NCI-H2107 treated with DMSO at 0.1 percent for 48 hours (cell line): Measurements from ENCODE around the gene GNAL.

Source experiments
- DNase-seq: peaks from one replicate; lab custom pipeline; 2025; ENCODE audit not compliant: unreplicated experiment; lab: John Stamatoyannopoulos, UW

Gene GNAL

DNA sequence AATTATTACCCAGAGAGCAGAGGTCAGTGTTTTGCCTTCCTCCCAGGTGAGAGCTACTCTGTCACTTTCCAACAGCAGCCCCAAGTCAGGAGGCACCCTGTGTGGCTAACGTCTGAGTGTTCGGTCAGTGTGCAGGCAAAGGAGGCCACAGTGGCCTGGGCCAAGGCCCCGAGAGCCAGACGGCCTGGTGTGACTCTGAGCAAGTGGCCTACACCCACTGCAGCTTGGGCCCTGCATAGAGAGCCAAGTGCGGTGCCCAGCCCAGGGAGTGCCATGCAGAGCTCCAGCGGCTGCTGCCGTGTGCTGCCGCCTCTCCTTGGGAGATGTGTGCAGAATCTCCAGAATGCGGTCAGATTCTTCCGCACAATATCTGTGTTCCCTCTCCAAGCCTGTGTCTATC is 70.4 kb downstream of the GNAL start:
- no peak for DNase-seq

DNA sequence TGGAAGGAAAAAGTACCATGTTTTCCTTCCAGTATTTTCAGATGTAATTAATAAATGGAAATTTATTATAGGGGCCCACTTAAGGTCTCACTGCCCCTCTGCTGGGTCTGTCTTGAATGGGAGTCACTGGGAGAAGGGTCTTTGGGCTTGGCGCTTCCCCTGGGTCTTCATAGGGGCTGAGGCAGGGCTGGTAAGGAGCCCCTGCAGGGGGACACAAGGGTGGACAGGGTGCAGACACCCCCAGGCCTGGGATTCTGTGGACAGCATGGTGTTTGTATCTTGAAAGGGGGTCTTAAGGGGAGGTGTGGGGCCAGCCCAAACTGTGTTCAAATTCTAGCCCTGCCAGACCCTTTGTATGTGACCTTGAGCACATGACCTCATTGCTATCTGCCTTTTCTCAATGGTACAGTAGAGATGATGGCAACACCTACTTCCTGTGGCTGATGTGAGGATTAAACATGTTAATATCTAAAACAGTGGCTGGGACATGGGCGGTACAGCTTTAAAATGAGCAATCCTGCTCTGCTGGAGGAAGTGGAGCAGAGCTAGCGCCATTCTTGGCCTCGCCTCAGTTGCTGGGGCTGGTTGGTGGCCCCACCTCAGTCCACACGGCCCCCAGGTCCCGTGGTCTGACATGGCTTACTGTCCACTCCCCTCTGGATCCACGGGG is 71.6 kb downstream of the GNAL start:
- DNase-seq: no peak

DNA sequence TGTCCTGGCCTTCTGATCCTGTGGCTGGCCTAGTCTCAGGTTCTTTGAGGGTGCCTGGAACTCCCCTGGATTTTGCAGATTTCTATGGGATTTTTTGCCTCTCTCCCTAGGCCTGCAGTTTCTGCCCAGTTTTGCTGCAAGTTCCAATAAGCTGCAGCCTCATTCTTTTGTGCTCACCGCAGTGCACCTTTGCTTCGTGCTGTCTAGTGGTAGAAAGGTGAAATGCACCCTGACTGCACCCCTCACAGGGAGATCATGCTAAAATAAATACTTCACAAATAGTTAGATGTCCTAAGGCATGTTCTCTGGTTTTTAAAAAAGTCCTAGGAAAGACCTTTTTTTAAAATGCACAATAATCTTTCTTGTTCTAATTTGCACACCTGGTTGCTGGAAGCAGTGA is 72.5 kb downstream of the GNAL start:
- no peak for DNase-seq

DNA sequence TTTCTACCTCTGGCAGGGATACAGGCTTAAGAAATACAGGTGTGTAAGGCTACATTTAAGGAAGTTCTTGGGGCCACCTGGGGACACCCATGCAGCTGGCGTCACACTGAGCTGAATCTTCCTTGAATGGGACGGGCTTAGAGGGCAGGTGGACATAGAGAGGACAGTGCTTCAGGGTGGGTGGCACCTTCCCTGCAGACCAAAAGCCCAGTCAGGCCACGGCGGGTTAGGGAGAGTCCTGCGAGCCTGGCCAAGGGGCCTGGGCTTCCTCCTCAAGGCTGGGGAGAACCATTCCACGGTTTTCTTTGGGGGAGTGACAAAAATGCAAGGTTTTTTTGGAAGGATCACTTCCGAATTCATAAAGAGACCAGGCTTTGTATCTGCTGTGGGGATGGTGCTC is 73.4 kb downstream of the GNAL start:
- no peak for DNase-seq

DNA sequence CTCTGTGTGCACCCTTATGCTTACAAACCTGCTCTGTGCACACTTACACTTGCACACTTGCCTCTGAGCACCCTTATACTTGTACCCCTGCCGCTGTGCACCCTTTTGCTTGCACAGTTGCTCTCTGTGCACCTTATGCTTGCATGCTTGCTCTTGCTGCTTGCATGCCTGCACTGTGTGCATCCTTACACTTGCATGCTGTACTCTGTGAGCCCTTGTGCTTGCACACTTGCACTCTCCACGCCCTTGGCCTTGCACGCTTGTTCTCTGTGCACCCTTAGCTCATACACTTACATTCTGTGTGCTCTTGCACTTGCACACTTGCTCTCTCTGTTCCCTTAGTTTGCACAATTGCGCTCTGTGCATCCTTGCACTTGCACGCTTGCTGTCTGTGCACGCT is 78.3 kb downstream of the GNAL start:
- DNase-seq: no peak

DNA sequence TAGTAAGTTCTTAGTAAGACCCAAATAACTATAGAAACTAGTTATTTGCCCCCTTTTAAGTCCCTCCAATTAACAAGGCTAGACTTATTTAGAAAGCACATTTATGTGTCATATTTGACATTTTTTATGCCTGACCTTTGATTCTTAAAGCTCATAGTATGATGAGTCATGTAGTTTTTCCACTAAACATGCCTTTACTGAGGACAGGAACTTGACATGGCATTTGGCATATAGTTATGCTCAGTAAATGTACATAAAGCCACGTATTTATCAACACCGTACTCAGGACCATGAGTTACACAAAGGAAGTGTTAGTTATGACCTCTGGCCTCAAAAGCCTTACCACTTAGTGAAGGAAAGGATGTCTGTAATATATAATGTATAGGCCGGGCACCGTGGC is 78.9 kb downstream of the GNAL start:
- DNase-seq: no peak

DNA sequence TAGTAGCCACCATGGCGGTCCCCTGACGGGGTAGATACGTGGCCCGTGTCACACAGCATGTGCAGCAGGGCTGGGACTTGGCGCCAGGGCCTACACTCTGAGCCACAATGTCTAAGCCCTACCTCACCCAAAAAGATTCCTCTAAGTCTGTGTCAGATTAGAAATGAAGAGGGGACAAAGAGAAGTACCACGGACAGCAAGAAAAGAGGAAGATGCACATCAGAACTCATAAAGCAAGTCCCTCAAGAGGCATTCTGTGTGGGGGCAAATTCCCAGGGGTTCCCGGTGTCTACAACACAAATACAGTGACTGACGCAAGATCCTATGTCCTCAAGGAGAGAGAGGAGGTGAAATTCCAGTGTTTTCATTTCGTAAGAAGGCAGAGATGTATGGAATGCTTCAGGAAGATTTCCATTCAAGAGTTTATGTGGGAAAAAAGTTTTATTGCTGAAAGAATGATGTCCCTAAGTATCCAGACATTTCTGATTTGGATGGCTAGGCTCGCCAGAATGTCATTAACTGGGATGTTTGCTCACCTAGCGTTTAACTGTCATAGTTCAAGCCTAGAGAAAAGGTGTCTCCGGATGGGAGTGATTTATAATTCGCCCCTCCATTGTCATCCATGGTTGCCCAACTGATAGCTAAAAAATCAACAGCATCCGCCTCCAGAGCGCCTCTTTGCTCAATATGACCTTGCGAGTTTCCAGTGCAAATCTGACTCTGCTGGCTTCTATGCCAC is 86.5 kb downstream of the GNAL start:
- DNase-seq: no peak

DNA sequence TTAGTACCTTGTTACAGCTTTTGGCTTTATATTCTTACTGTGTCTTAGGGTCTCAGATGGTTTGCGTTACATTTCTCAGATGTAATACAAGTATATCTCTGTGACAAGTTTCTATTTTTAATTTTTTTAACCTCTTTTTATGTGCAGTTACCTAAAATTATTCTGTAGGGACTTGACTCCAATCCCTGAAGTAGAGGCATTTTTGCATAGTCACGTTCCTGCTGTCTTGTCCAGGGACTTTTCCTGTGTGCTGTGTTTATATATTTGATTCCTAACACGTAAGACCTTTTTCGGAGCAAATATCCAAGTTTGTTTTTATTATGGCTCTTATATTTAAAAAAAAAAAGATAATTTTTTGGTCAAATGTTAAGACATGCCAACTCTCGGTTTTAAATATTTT is 91.0 kb downstream of the GNAL start:
- no peak for DNase-seq

DNA sequence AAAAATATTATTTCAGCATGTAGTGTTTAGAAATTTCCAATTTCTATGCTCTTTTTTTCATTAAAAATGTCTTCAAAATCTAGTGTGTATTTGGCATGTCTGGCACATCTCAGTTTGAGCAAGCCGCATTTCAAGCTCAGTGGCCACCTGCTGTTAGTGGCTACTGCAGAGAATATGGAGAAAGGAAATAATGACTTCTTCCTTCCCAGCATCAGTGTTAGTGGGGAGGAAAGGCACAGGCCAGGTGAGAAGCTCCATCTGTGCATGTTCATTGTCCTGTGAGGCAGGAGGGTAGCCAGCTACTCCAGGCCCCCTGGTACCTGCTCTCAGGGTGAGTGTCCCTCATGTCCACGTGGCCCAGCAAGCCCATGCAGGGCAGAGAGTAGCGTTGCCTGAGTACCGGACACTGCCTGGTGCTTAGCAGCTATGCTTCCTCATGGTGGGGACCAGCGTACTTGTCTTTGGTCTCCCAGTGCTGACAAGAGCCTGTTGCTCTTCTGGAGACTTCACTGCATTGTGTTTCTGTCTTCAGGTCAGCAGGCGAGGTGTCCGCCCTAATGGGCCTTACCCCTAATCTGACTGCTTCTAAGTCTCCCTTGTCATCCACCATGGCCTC is 94.8 kb downstream of the GNAL start:
- DNase-seq: no peak

DNA sequence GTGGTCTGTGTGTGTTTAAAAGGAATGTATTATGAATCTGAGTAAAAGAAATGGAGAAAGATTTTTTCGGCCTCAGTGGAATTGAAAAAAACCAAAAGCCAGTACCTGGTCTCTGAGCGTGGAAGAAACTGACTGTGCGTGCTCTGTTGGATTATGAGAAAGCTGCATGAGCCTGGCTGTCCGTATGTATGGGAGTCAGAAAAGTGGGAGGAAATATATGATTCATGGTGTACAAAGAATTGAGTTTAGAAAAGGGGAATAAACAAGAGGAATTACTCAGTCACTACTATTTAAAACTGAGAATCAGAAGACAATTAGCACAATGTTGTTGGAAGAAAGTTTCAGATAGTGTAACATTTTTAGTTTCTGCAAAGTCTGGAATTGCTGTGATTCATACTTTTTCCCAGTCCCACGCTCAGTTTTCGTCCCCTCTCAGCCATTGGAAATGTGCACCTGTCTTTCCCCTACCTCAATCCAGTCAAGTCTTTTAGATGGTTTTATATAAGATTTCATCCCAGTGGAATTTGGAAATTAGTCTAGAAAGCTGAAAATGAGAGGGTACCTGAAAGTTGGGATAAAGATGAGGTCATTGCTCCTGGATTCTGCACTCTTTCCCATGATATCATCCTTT is 95.7 kb downstream of the GNAL start:
- no peak for DNase-seq

DNA sequence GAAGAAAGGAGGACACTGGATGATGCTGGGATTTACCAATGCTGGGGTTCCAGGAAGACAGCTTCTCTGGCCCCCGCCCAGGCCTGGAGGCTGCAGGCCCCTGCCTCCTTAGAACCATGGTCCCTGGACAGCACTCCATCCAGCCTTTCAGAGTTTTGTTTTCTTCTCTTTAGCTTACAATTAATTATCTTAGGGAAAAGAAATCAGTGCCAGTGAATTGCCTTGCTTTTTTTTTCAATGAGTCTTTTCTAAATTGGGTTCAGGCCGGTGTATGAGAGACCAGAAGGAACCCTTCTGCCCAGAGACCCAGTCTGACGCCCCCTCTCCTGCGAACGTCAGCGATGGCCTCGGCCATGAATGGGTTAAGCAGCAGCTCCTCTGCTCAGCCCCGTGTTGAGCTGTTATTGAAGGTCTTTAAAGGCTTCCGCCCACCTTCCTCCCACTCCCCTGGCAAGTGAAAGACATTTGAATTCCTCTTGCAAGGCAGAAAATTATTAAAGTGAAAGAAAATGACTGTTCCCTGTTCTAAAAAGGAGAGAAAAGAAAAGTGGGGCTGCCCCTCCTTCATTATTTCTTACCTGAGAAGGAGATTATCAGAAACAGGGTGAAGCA is 96.5 kb downstream of the GNAL start:
- no peak for DNase-seq

DNA sequence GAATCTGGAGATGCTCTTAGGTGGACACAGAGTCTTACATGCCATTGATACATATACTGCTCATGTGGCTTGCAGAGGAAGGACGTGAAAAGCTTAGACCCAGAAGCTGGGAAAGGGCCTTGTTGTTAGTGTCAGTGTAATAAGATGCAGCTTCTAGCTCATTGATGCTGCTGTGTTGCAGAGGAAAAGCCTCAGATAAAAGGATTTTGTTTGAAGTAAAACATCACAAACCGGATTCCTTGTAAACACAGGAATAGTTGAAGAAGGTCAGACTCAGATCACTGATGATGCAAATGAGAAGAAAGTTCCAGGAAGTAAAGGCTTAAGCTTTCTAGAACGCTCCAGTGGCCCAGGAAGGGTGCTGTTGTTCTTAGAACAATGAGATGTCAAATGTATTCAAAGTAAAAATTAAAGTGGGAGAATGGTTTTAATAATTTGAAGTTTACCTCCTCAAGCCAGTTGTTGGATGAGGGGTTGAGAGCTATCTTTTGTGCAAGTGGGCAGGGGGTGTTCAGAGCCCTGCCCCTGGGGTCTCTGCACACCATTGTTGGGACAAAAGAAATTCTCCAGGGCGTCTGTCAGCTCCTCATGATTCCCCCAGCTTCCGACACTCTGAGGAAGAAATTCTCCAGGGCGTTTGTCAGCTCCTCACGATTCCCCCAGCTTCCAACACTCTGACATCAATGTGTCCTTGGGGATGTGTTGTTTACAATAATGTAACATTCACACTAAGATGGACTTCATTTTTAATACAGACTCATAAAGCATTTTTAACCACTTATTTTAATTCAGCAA is 100.8 kb downstream of the GNAL start:
- DNase-seq: no peak

DNA sequence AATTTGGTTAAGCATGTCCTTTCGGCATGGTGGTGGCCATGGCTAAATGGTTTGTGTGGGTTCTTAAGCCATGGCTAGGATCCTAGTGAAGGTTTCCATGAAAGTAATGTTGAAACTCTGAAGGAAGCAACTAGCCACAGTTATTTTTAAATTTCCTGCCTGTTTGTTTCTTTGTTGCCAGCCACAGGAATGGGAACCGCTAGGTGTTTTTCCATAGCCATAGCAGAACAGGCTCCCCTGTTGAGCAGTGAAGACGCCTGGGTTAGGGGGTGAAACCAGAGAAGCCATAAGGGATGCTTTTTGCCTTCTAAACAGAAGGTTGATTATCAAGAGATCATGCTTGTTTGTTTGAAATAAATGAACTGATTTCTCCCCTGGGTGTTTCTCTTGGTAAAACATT is 102.1 kb downstream of the GNAL start:
- no peak for DNase-seq

DNA sequence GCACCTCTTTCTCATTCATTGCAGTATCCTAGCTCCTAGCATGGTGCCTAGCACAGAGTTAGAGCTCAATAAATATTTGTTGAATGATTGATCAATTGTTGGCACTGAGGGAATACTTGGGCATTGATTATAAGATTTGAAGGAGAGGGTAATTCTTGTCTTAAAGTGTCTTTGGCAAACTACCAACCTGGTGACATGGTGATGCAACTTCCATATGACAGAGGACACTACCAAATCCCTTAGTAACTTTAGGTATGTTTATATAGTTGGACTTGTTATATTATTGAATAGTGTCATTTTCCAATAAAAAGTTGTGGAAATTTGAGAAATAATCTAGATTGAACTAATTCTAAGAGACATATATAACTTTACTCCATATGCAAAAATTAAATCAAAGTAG is 103.6 kb downstream of the GNAL start:
- DNase-seq: no peak

DNA sequence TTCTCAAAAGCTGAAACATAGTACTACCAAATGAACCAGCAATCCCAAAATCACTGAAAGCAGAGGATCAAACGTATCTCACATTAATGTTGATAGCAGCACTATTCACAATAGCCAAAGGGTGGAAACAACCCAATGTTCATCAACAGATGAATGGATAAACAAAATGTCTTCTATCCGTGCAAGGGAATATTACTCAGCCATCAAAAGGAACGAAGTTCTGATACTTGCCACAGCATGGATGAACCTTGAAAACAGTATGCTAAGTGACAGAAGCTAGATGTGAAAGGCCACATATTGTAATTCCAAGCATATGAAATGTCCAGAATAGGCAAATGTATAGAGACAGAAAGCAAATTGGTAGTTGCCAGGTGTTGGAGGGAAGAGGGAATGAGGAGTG is 105.1 kb downstream of the GNAL start:
- no peak for DNase-seq

DNA sequence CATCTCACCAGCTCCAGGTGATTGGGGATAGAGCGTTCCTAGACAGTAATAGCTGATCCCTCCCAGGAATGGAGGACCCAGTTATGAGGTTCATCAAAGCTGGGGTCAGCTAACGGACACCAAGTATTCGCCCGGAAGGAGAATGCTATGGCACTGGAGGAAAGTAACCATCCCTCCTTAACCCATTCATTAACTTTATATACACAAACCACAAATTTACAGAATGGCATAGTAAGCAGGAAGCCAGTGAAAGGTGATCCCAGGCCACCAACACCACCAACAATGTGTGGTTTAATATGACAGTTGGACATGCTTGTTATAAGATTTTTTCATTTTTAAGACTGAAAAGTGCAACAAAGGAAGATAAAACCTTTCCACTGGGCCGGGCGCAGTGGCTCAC is 106.9 kb downstream of the GNAL start:
- no peak for DNase-seq

DNA sequence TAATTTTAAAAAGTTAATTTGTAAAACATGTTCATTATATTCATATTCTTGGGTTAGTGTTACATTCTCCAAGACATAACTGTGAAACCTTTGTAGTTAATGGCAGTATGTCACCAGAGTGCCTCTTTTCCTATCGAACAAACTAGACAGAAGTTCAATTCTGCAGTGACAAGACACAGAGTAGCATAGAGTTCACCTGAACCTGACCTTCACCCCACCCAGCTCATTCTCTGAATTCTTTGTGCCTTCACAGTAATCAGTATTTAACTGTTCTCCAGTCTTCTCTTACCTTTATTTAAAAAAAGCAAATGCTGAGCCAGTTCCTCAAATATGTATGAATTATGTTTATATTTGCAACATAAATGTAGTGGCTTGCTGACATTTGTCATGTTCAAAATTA is 109.2 kb downstream of the GNAL start:
- DNase-seq: no peak

DNA sequence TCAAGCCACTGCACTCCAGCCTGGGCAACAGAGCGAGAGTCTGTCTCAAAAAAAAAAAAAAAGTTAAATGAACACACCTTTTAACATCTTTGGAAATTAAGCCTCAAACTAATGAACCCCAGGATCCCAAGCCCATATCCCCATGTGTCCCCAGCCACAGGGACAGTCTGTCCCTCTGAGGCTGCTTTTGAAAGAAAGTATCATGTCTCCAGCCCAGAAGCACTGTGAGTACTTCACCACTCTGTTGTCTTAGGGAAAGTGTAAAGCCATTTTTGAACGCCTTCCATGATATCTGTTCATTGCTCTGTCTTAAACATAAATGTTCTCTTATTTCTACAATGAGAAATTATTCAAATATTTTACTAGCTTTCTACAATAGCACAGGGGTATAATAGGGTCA is 110.0 kb downstream of the GNAL start:
- no peak for DNase-seq

DNA sequence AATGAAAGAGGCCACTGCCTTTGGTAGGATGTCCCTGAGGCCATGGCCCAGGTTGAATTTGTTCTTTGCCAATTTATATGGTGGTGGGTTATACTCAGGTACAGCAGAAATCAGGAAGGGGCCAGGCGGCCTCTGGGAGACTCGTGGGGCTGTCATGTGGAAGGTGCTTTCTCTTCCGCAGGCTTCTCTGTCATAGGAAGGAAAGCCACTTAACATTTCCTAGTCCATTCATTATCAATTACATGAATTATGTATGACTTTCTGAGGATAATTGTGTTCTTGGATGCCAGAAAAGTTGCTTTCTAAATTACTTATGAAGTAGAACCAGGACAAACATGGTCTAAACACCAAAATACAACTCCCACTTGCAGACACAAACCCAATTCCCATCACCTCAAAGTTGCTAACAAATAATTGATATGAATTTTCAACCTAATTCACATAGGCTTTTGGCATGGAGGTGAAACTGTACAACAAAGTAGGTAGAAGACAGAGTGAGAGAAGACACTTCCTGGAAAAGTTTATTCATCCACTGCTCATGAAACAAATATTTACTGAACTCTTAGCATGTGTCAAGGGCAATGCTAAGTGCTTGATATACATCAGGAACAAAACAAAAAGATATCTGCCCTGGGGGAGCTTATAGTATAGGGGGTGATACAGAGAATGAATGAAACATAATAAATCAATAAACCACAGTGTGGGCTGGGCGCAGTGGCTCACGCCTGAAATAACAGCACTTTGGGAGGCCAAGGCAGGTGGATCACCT is 111.7 kb downstream of the GNAL start:
- DNase-seq: no peak

DNA sequence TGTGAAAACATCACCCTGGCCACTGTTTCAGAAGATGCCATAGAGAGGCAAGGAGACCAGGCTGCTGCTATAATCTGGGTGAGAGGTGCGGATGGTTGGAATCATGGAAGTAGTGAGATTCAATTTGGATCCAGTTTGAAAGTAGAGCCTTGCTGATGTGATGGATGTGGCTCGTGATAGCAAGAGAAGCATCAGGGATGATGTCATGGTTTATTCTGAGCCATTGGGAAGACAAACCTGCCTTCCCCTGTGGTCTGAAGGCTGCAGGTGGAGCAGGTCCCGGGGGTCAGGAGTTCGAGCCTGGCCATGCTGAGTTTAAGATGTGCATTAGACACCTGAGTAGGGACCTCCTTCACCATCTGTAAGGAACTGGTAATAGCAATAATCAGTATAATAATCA is 112.5 kb downstream of the GNAL start:
- DNase-seq: no peak
